Measurements from ENCODE around the gene PYGL.
"Not testable (repeated sequence)": the region's sequence is repeated elsewhere in the genome, so short reads cannot be mapped to it uniquely, and the experiment has no call there.

The PYGL gene

GRCh38 chr14:50951032-50951431 is 6.7 kb upstream of the PYGL start:
- DNase-seq (ENCODE audit: insufficient read length) (no peak), FAIRE-seq (no peak)
- TF ChIP-seq POLR2A (IDR thresholded peaks at IDR 0.05; ENCODE audit: low read depth, low read length) (no peak), POLR2AphosphoS5 (IDR thresholded peaks at IDR 0.05; ENCODE audit: low read depth, low read length) (no peak), TAF1 (IDR thresholded peaks at IDR 0.05; ENCODE audit: borderline replicate concordance, low read depth, low read length) (no peak)

- DNase-seq (ENCODE audit: insufficient read length) (no peak), FAIRE-seq (no peak)
These were observed 3.9 kb upstream of the PYGL start for GRCh38 chr14:50948205-50948604.

GRCh38 chr14:50947446-50947845 is 3.2 kb upstream of the PYGL start:
- FAIRE-seq, result no peak
- no peak for TF ChIP-seq POLR2A (IDR thresholded peaks at IDR 0.05; ENCODE audit: low read depth, low read length)
- no peak for TF ChIP-seq TAF1 (IDR thresholded peaks at IDR 0.05; ENCODE audit: borderline replicate concordance, low read depth, low read length)
- no peak for TF ChIP-seq POLR2AphosphoS5 (IDR thresholded peaks at IDR 0.05; ENCODE audit: low read depth, low read length)

More at GRCh38 chr14:50948205-50948604, 3.9 kb upstream of the PYGL start:
- no peak for TF ChIP-seq POLR2AphosphoS5 (IDR thresholded peaks at IDR 0.05; ENCODE audit: low read depth, low read length)
- no peak for TF ChIP-seq TAF1 (IDR thresholded peaks at IDR 0.05; ENCODE audit: borderline replicate concordance, low read depth, low read length)
- no peak for TF ChIP-seq POLR2A (IDR thresholded peaks at IDR 0.05; ENCODE audit: low read depth, low read length)

GRCh38 chr14:50946234-50946935 is 2.1 kb upstream of the PYGL start:
- no peak for FAIRE-seq
- TF ChIP-seq POLR2AphosphoS5 (IDR thresholded peaks at IDR 0.05; ENCODE audit: low read depth, low read length) (no peak), POLR2A (IDR thresholded peaks at IDR 0.05; ENCODE audit: low read depth, low read length) (no peak), TAF1 (IDR thresholded peaks at IDR 0.05; ENCODE audit: borderline replicate concordance, low read depth, low read length) (no peak)

More at GRCh38 chr14:50947446-50947845, 3.2 kb upstream of the PYGL start:
- no peak for DNase-seq (ENCODE audit: insufficient read length)

GRCh38 chr14:50944647-50945413 is 547 bp upstream of the PYGL start:
- DNase-seq (ENCODE audit: insufficient read length), result no peak
- TF ChIP-seq POLR2A (IDR thresholded peaks at IDR 0.05; ENCODE audit: low read depth, low read length) (no peak), TAF1 (IDR thresholded peaks at IDR 0.05; ENCODE audit: borderline replicate concordance, low read depth, low read length) (no peak), POLR2AphosphoS5 (IDR thresholded peaks at IDR 0.05; ENCODE audit: low read depth, low read length) (no peak)
- FAIRE-seq, result no peak

More at GRCh38 chr14:50946234-50946935, 2.1 kb upstream of the PYGL start:
- DNase-seq (ENCODE audit: insufficient read length), result no peak

GRCh38 chr14:50943261-50943942 is 881 bp downstream of the PYGL start:
- DNase-seq (ENCODE audit: insufficient read length) (no peak), FAIRE-seq (no peak)
- TF ChIP-seq POLR2AphosphoS5 (IDR thresholded peaks at IDR 0.05; ENCODE audit: low read depth, low read length), result no peak
- TF ChIP-seq TAF1 (IDR thresholded peaks at IDR 0.05; ENCODE audit: borderline replicate concordance, low read depth, low read length), result no peak
- TF ChIP-seq POLR2A (IDR thresholded peaks at IDR 0.05; ENCODE audit: low read depth, low read length), result no peak

- not testable (repeated sequence) for FAIRE-seq; DNase-seq (ENCODE audit: insufficient read length)
These were observed 2.6 kb downstream of the PYGL start for GRCh38 chr14:50941638-50942037.

- TF ChIP-seq TAF1 (IDR thresholded peaks at IDR 0.05; ENCODE audit: borderline replicate concordance, low read depth, low read length), result no peak
- TF ChIP-seq POLR2AphosphoS5 (IDR thresholded peaks at IDR 0.05; ENCODE audit: low read depth, low read length), result no peak
- no peak for TF ChIP-seq POLR2A (IDR thresholded peaks at IDR 0.05; ENCODE audit: low read depth, low read length)
- DNase-seq (ENCODE audit: insufficient read length) (no peak), FAIRE-seq (no peak)
These were observed 3.1 kb downstream of the PYGL start for GRCh38 chr14:50941151-50941550.

- no peak for FAIRE-seq
- no peak for TF ChIP-seq POLR2A (IDR thresholded peaks at IDR 0.05; ENCODE audit: low read depth, low read length)
- TF ChIP-seq TAF1 (IDR thresholded peaks at IDR 0.05; ENCODE audit: borderline replicate concordance, low read depth, low read length), result no peak
- no peak for TF ChIP-seq POLR2AphosphoS5 (IDR thresholded peaks at IDR 0.05; ENCODE audit: low read depth, low read length)
- no peak for DNase-seq (ENCODE audit: insufficient read length)
These were observed 6.5 kb downstream of the PYGL start for GRCh38 chr14:50937800-50938199.

GRCh38 chr14:50937325-50937724 is 7.0 kb downstream of the PYGL start:
- FAIRE-seq (no peak), DNase-seq (ENCODE audit: insufficient read length) (no peak)
- TF ChIP-seq TAF1 (IDR thresholded peaks at IDR 0.05; ENCODE audit: borderline replicate concordance, low read depth, low read length), result no peak
- TF ChIP-seq POLR2AphosphoS5 (IDR thresholded peaks at IDR 0.05; ENCODE audit: low read depth, low read length), result no peak
- no peak for TF ChIP-seq POLR2A (IDR thresholded peaks at IDR 0.05; ENCODE audit: low read depth, low read length)

- TF ChIP-seq TAF1 (IDR thresholded peaks at IDR 0.05; ENCODE audit: borderline replicate concordance, low read depth, low read length), result no peak
- TF ChIP-seq POLR2AphosphoS5 (IDR thresholded peaks at IDR 0.05; ENCODE audit: low read depth, low read length), result no peak
- TF ChIP-seq POLR2A (IDR thresholded peaks at IDR 0.05; ENCODE audit: low read depth, low read length), result no peak
- FAIRE-seq (no peak), DNase-seq (ENCODE audit: insufficient read length) (no peak)
These were observed 7.4 kb downstream of the PYGL start for GRCh38 chr14:50936882-50937281.

All from GM12892 (cell line).